Upper lobe of right lung (tissue), 1 donor: ENCODE data around the gene CIB2. TPM values are rescaled to one million over a fixed set of nuclear protein-coding genes. Genes with fewer than 3 reads are reported as not detected.

Experiments used
- ATAC-seq: fragments of 200-7000 bp; cut with Tn5 transposase; one replicate; pipeline ENCODE4 v1.9.1; 2020; ENCODE audit warnings: mild to moderate bottlenecking, moderate library complexity
- DNase-seq: peaks from one replicate; pipeline ENCODE4 v3.0.0-alpha.2; 2020
- H3K27ac ChIP-seq: fragments of 200-600 bp; one replicate; pipeline ENCODE4 v1.8.0; 2022
- H3K27me3 ChIP-seq: fragments of 200-600 bp; one replicate; pipeline ENCODE4 v1.8.0; 2022; ENCODE audit warnings: mild to moderate bottlenecking
- H3K36me3 ChIP-seq: fragments of 200-600 bp; one replicate; pipeline ENCODE4 v1.8.0; 2022
- H3K4me1 ChIP-seq: fragments of 200-600 bp; one replicate; pipeline ENCODE4 v1.8.0; 2022
- H3K4me3 ChIP-seq: fragments of 200-600 bp; one replicate; pipeline ENCODE4 v1.8.0; 2022; ENCODE audit warnings: mild to moderate bottlenecking
- H3K9me3 ChIP-seq: fragments of 200-600 bp; one replicate; pipeline ENCODE4 v1.8.0; 2022
- intact Hi-C: fragments of 100-400 bp; cut with DNase I; formaldehyde crosslinking; loops from one replicate; pipeline ENCODE4 v1.11.0; 2022
- total RNA-seq: library from RNA; stranded (reverse); fragmentation: NEBNext Ultra II Directional; extraction: Animal tissue kit (Norgen Biotek cat#: 25700); gene quantifications from one replicate; pipeline ENCODE4 v1.2.1, GENCODE V29; 2021
- TF ChIP-seq, protein P1 (sequence below): fragments of 200-600 bp; IDR thresholded peaks from one replicate; pipeline ENCODE4 v1.8.0; 2022; ENCODE audit warnings: antibody characterized with exemption
- donor health status: DM: no; HTN: yes; CAD: no; lungs with severe emphysema.

The CIB2 gene
- total RNA-seq, 1 donor from 2014 or later = 1.9 TPM

DNA sequence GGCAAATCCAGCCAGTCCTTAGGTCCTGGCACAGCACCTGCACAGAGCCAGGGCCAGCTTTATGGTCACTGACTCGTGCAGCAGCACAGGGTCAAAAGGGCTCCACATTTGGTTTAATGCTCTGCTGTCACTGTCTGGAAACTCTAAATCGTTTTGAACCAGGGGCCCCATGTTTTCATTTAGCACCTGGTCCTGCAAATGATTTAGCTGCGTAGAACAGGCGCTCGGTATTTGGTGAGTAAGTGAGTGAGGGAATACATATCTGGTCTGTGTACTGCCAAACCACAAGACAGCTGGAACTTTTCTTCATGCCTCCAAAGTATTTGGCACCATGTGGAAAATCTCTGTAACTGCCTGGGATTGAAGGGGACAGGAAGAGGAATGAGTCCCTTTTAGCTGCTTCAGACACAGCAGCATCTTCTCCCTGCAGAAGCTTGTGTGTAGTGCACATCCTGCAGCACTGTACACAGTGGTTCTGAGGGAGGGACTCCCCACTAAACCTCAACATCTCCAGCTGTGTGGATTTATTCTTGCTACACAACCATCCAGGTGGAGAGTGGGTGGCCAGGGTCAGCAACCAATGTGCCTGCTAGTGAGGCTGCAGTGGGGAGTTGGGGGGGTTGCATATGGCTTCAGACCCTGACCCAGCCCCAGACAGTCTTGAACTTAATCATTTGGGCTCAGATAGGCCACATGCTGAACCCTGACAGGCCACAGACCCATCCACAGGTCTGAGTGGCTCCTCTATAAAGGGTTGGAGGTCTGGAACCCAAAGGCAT lies 37.8 kb downstream of the CIB2 start:
- intact Hi-C loops = no loop called here
- DNase-seq (no peak), ATAC-seq (peak; percentile 62)
- TF ChIP-seq, protein P1, sequence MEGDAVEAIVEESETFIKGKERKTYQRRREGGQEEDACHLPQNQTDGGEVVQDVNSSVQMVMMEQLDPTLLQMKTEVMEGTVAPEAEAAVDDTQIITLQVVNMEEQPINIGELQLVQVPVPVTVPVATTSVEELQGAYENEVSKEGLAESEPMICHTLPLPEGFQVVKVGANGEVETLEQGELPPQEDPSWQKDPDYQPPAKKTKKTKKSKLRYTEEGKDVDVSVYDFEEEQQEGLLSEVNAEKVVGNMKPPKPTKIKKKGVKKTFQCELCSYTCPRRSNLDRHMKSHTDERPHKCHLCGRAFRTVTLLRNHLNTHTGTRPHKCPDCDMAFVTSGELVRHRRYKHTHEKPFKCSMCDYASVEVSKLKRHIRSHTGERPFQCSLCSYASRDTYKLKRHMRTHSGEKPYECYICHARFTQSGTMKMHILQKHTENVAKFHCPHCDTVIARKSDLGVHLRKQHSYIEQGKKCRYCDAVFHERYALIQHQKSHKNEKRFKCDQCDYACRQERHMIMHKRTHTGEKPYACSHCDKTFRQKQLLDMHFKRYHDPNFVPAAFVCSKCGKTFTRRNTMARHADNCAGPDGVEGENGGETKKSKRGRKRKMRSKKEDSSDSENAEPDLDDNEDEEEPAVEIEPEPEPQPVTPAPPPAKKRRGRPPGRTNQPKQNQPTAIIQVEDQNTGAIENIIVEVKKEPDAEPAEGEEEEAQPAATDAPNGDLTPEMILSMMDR = no peak
- Histone ChIP-seq H3K36me3 (no peaks in the 10 kb centered on the region), H3K27me3 (no peaks in the 10 kb centered on the region), H3K4me3 (no peak overlapping the region), H3K9me3 (no peaks in the 10 kb centered on the region), H3K27ac (peak overlapping the region; percentile 58), H3K4me1 (peaks cover 18% of the 10 kb centered on the region)

DNA sequence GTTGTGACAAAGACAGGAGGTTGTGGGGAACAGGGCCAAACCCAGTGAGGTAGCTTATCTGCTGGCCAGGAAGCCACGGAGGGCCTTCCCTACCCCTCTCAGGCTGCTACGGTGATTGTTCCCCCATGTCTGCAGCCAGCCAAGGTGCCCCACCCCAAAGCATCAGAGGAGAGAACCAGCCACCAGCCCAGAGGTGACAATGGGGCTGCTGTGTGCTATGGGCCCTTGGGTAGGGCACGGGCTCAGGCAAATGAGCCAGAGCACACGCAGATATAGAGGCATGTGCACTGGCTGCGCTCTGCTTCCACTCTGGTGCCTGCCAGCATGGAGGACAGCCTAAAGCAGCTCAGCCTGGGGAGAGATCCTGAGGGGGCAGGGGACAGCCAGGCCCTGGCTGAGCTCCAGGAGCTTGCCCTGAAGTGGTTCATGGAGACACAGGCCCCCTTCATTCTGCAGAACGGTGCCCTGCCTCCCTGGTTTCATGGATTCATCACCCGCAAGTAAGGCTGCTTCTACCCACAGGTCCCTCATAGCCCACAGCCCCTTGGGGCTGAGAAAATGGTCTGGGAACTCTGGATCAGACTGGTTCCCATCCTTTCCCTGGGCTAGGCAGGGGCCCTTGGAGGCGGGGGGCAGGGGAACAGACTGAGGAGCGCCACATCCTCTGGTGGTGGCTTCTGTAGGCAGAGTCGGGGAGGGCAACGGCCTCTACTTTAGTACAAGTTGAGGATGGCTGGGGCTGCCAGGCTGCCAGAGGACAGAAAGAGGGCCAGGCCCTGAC lies 38.8 kb downstream of the CIB2 start, which contains the start of gene SH2D7:
SH2D7 (plus strand) TSS at position 301 of the 781 bp plus-strand sequence; CDS start at position 325, 24 bp downstream.
- H3K36me3 ChIP-seq = no peaks in the 10 kb centered on the region
- intact Hi-C loops = no loop called here
- no peak for ATAC-seq
- no peak for DNase-seq
- TF ChIP-seq, protein P1 = no peak
- H3K4me3 ChIP-seq = no peak within 1 kb of the TSS
- H3K9me3 ChIP-seq = no peaks in the 10 kb centered on the region
- no peaks in the 10 kb centered on the region for H3K27me3 ChIP-seq
- H3K4me1 ChIP-seq = peaks cover 19% of the 10 kb centered on the region
- H3K27ac ChIP-seq = peak within 1 kb of the TSS; percentile 58

DNA sequence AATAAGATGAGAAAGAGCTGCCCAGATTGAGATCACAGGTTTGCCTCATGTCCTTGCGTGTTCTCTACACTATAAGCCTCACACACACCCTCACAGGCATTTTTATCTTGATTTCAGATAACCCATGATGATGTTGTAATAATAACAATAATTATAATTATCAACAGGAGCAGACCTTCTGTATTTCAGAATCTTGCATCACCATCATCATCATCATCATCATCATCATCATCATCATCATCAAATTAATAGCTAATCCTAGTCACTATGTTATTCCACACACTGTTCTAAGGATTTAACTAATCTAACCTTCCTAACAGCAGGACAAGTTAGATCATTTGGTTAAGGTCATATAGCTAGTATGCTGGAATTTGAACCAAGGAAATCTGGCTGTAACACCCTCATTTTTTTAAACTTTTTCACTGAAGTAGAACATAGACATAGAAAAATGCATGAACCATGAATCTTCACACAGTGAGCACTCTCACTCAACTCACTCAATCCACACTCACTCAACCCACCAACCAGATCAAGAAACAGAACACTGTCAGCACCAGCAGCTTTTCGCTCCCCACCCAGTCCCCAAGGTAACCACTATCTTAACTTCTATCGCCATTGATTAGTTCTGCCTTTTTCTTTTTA lies 40.7 kb downstream of the CIB2 start:
- intact Hi-C loops = no loop called here
- TF ChIP-seq, protein P1 = no peak

DNA sequence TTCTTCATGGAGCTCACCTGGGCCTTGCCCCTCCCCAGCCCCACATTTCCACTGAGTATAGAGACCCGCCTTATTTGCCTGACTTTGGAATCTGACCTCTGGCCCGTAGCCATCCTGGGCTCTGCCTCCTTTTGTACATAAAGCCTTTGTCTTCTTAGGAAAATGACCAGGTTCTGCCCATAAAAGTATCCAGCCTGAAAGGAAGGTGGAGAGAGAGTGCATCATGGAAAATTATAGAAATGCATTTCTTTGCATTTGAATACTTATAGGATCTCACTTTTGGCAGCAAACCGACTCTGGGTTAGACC lies 42.5 kb downstream of the CIB2 start:
- intact Hi-C loops = no loop called here
- H3K27me3 ChIP-seq = no peaks in the 10 kb centered on the region
- no peak for ATAC-seq

More for the DNA sequence above, 40.7 kb downstream of the CIB2 start:
- no peaks in the 10 kb centered on the region for H3K9me3 ChIP-seq
- H3K27me3 ChIP-seq = no peaks in the 10 kb centered on the region
- no peak overlapping the region for H3K4me3 ChIP-seq
- no peaks in the 10 kb centered on the region for H3K36me3 ChIP-seq
- peaks cover 19% of the 10 kb centered on the region for H3K4me1 ChIP-seq
- no peak for DNase-seq
- no peak for ATAC-seq
- H3K27ac ChIP-seq = no peak overlapping the region

More for the DNA sequence above, 42.5 kb downstream of the CIB2 start:
- H3K36me3 ChIP-seq = no peaks in the 10 kb centered on the region
- H3K27ac ChIP-seq = no peak overlapping the region
- no peak for DNase-seq
- TF ChIP-seq, protein P1 = no peak
- no peaks in the 10 kb centered on the region for H3K9me3 ChIP-seq
- peaks cover 23% of the 10 kb centered on the region for H3K4me1 ChIP-seq
- H3K4me3 ChIP-seq = no peak overlapping the region
